Memory B cell (primary cell): ENCODE measurements around the gene SHISAL1.
"Not testable (repeated sequence)": the region's sequence is repeated elsewhere in the genome, so short reads cannot be mapped to it uniquely, and the experiment has no call there.

ENCODE experiments used
- ATAC-seq: fragments of 150-1000 bp; cut with Tn5 transposase; 2 replicates; pipeline ENCODE4 v1.10.0; 2021; ENCODE audit warnings: low read depth, mild to moderate bottlenecking, moderate library complexity
- DNase-seq, 2 donors: peaks; one replicate each; pipeline ENCODE4 v3.0.0; 2022; ENCODE audit warnings: low spot score in 2 of 2
- H3K27ac Mint-ChIP-seq: one replicate; pipeline ENCODE4 v1.8.0; 2022; ENCODE audit warnings: mild to moderate bottlenecking, moderate library complexity, mixed read lengths
- H3K27me3 Mint-ChIP-seq: one replicate; pipeline ENCODE4 v1.8.0; 2022; ENCODE audit warnings: mixed read lengths
- H3K36me3 Mint-ChIP-seq: one replicate; pipeline ENCODE4 v1.8.0; 2022; ENCODE audit warnings: mild to moderate bottlenecking, mixed read lengths
- H3K4me1 Mint-ChIP-seq: one replicate; pipeline ENCODE4 v1.8.0; 2022; ENCODE audit warnings: mixed read lengths
- H3K4me3 Mint-ChIP-seq: one replicate; pipeline ENCODE4 v1.8.0; 2022; ENCODE audit warnings: mild to moderate bottlenecking, moderate library complexity, mixed read lengths
- H3K9me3 Mint-ChIP-seq: one replicate; pipeline ENCODE4 v1.8.0; 2022; ENCODE audit warnings: mixed read lengths

Gene SHISAL1

DNA sequence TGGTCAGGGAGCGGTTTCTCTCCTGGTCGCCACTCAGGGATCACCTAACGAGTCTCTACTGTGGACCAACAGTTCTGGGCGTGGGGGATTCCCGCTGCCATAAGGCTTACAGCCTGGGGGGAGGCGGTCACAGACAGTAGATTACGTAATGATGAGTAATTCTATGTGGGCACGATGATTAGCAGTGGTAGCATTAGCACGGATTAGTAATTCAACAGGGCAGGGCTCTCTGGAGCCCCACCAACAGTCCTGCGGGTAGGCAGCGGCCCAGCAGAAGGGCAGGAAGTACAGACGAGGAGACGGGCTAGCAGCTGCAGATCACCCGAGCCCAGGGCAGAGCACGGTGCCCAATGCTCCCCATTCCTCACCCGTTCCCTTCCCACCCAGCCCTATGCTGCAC, 3.6 kb downstream of the SHISAL1 start:
- Mint-ChIP-seq H3K4me1 (peaks cover 8% of the 10 kb centered on the region), H3K36me3 (no peaks in the 10 kb centered on the region)
- no peak for ATAC-seq

GRCh38 chr22:44307509-44308169, 5.1 kb downstream of the SHISAL1 start:
- Mint-ChIP-seq H3K4me3 (no peak overlapping the region), H3K4me1 (peaks cover 8% of the 10 kb centered on the region), H3K9me3 (peaks cover 5% of the 10 kb centered on the region), H3K36me3 (no peaks in the 10 kb centered on the region), H3K27me3 (peaks cover 19% of the 10 kb centered on the region), H3K27ac (no peak overlapping the region)
- ATAC-seq (no peak), DNase-seq (no peak)

More for the DNA sequence above, 3.6 kb downstream of the SHISAL1 start:
- no peak overlapping the region for H3K27ac Mint-ChIP-seq
- H3K9me3 Mint-ChIP-seq: peaks cover 5% of the 10 kb centered on the region
- no peak for DNase-seq
- no peak overlapping the region for H3K4me3 Mint-ChIP-seq
- H3K27me3 Mint-ChIP-seq: peaks cover 19% of the 10 kb centered on the region

- Mint-ChIP-seq H3K4me1 (peaks cover 8% of the 10 kb centered on the region), H3K36me3 (no peaks in the 10 kb centered on the region), H3K9me3 (peaks cover 7% of the 10 kb centered on the region), H3K27ac (no peak overlapping the region), H3K4me3 (no peak overlapping the region), H3K27me3 (peaks cover 20% of the 10 kb centered on the region)
- ATAC-seq: no peak
- no peak for DNase-seq
Observed at GRCh38 chr22:44305888-44306287, 6.9 kb downstream of the SHISAL1 start.

DNA sequence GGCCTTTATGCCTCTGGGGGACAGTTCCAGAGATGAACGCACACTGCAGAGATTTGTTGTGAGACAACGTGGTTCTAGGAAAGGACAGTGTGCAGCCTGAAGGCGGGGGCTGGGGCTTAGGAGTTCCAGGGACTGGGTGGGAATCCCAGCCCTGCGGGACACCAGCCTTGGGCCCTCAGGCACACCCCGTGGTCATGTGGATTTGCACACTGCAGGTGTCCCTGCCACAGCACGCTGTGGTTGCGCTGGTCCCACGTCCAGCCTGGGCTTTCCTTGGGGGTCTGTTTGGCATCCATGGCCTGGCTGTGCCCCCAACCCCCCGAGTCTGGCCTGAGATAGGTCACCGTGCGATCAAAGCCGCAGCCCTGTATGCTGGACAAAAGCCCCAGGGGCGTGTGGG, 7.3 kb downstream of the SHISAL1 start:
- Mint-ChIP-seq H3K4me3 (no peak overlapping the region), H3K27me3 (peaks cover 20% of the 10 kb centered on the region), H3K27ac (no peak overlapping the region)

GRCh38 chr22:44304911-44305310, 7.8 kb downstream of the SHISAL1 start:
- peaks cover 9% of the 10 kb centered on the region for H3K4me1 Mint-ChIP-seq

More for the DNA sequence above, 7.3 kb downstream of the SHISAL1 start:
- Mint-ChIP-seq H3K9me3 (peaks cover 7% of the 10 kb centered on the region), H3K36me3 (no peaks in the 10 kb centered on the region), H3K4me1 (peaks cover 8% of the 10 kb centered on the region)
- ATAC-seq: no peak
- DNase-seq: no peak

GRCh38 chr22:44304354-44304753, 8.4 kb downstream of the SHISAL1 start:
- Mint-ChIP-seq H3K9me3 (peaks cover 7% of the 10 kb centered on the region), H3K36me3 (no peaks in the 10 kb centered on the region), H3K27ac (no peak overlapping the region), H3K27me3 (peaks cover 29% of the 10 kb centered on the region), H3K4me1 (peaks cover 14% of the 10 kb centered on the region), H3K4me3 (no peak overlapping the region)
- ATAC-seq (no peak), DNase-seq (no peak)

More at GRCh38 chr22:44304911-44305310, 7.8 kb downstream of the SHISAL1 start:
- no peaks in the 10 kb centered on the region for H3K36me3 Mint-ChIP-seq
- H3K27ac Mint-ChIP-seq: no peak overlapping the region
- H3K4me3 Mint-ChIP-seq: no peak overlapping the region
- DNase-seq (no peak), ATAC-seq (no peak)
- peaks cover 24% of the 10 kb centered on the region for H3K27me3 Mint-ChIP-seq
- H3K9me3 Mint-ChIP-seq: peaks cover 7% of the 10 kb centered on the region

- DNase-seq, H3K4me3 Mint-ChIP-seq, H3K36me3 Mint-ChIP-seq, H3K27ac Mint-ChIP-seq, ATAC-seq, H3K9me3 Mint-ChIP-seq: not testable (repeated sequence)
- peaks cover 27% of the 10 kb centered on the region for H3K27me3 Mint-ChIP-seq
- H3K4me1 Mint-ChIP-seq: peaks cover 14% of the 10 kb centered on the region
Observed at GRCh38 chr22:44302363-44302762, 10.4 kb downstream of the SHISAL1 start.

- Mint-ChIP-seq H3K4me1 (peaks cover 7% of the 10 kb centered on the region), H3K27me3 (peaks cover 20% of the 10 kb centered on the region)
Observed at GRCh38 chr22:44301039-44301438, 11.7 kb downstream of the SHISAL1 start.

DNA sequence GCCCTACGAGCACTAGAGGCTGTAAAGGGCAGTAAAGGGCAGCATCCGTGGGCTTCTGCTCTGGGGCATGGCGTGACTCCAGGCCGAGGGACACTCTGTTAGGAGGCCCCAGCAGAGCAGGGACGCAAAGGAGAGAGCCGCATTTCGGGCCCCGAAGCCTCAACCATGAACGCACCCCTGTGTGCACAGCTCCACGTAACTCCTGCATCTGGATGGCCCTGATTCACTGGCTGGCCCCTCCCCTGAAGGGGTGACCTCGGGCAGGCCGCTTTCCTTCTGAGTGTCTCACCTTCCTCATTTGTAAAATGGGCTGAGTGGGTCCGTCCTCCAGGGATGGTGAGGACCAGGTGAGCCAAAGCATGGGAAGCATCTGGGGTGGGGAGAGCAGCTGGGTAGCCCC, 13.6 kb downstream of the SHISAL1 start:
- peaks cover 6% of the 10 kb centered on the region for H3K4me1 Mint-ChIP-seq
- peaks cover 19% of the 10 kb centered on the region for H3K27me3 Mint-ChIP-seq
- H3K4me3 Mint-ChIP-seq: no peak overlapping the region
- H3K36me3 Mint-ChIP-seq: peaks cover under 1% of the 10 kb centered on the region
- no peak for DNase-seq
- no peak overlapping the region for H3K27ac Mint-ChIP-seq
- peaks cover 6% of the 10 kb centered on the region for H3K9me3 Mint-ChIP-seq
- no peak for ATAC-seq

More at GRCh38 chr22:44301039-44301438, 11.7 kb downstream of the SHISAL1 start:
- H3K27ac Mint-ChIP-seq: no peak overlapping the region
- H3K9me3 Mint-ChIP-seq: peaks cover 2% of the 10 kb centered on the region
- no peak overlapping the region for H3K4me3 Mint-ChIP-seq
- no peak for ATAC-seq
- no peaks in the 10 kb centered on the region for H3K36me3 Mint-ChIP-seq
- no peak for DNase-seq

DNA sequence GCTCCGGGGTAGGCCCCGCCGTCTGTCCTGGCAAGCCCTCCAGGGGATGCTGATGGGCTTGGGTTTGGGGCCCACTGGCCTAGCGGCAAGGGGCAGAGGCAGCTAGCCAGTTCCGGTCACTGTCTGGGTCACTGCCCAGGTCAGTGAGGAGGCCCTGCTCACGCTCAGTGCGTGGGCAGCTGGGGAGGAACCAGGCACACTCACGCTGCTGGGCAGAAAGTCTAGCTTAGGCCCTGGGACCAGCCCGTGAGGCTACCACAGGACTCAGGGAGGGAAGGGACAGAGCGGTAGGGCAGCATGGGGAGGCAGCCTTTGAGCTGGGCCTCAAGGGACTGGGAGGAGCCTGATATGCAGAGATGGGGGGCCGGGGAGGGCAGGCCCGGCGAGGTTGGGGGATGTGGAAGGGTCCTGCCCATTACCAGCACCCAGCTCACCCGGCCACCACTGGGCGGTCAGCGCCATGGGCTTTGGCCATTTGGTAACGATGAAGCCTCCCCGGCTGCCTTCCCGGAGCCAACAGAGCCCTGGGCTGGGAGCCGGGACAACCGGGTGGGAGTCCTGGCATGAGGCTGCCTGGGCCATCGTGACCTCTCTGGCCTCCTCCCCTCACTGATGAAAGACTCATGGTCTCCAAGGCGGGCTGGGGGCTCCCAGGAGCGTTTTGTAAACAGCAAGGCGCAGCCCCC, 14.2 kb downstream of the SHISAL1 start:
- DNase-seq: no peak
- H3K4me1 Mint-ChIP-seq: peaks cover 6% of the 10 kb centered on the region
- ATAC-seq: no peak

DNA sequence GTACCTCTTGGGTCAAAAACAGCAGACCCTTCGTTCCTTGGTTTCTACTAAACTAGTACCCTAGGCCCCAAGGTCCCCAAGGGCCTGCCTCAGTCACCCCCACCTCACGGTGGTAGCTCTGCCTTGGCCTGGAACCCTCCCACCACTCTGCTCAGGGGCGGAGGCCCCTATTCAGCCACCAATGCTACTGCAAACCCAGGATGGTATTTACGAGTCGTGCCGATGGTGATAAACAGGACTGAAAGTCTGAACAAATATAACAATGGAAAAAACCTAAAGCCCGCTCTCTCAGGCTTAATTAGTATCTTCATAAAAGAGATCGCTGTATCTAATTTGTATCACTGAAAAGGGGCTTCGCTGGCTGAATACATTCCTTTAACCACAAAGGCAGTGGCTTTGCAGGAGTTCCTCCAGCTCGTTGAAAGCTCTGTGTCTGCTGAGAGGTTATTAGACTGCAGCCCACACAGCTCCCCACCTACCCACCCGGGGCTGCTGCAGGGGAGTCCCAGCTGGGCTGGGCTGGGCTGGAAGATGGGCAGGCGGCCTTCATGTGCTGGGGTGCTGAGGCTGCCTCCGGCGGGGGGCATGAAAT, 15.2 kb downstream of the SHISAL1 start:
- ATAC-seq: no peak
- DNase-seq: no peak

More for the DNA sequence above, 14.2 kb downstream of the SHISAL1 start:
- peaks cover 10% of the 10 kb centered on the region for H3K9me3 Mint-ChIP-seq
- H3K4me3 Mint-ChIP-seq: no peak overlapping the region
- H3K27me3 Mint-ChIP-seq: peaks cover 21% of the 10 kb centered on the region
- H3K36me3 Mint-ChIP-seq: peaks cover 3% of the 10 kb centered on the region
- H3K27ac Mint-ChIP-seq: no peak overlapping the region

GRCh38 chr22:44295406-44295805, 17.3 kb downstream of the SHISAL1 start:
- DNase-seq: no peak
- no peak for ATAC-seq
- Mint-ChIP-seq H3K4me1 (peaks cover 6% of the 10 kb centered on the region), H3K9me3 (peaks cover 8% of the 10 kb centered on the region), H3K27ac (no peak overlapping the region), H3K36me3 (peaks cover 3% of the 10 kb centered on the region), H3K27me3 (peaks cover 12% of the 10 kb centered on the region), H3K4me3 (no peak overlapping the region)

More for the DNA sequence above, 15.2 kb downstream of the SHISAL1 start:
- H3K4me1 Mint-ChIP-seq: peaks cover 6% of the 10 kb centered on the region
- H3K27me3 Mint-ChIP-seq: peaks cover 23% of the 10 kb centered on the region
- H3K9me3 Mint-ChIP-seq: peaks cover 10% of the 10 kb centered on the region
- H3K36me3 Mint-ChIP-seq: peaks cover 3% of the 10 kb centered on the region
- H3K27ac Mint-ChIP-seq: no peak overlapping the region
- no peak overlapping the region for H3K4me3 Mint-ChIP-seq

- Mint-ChIP-seq H3K36me3 (peaks cover 3% of the 10 kb centered on the region), H3K27me3 (peaks cover 8% of the 10 kb centered on the region), H3K4me3 (no peak overlapping the region), H3K27ac (no peak overlapping the region), H3K9me3 (peaks cover 8% of the 10 kb centered on the region), H3K4me1 (no peaks in the 10 kb centered on the region)
- DNase-seq (no peak), ATAC-seq (no peak)
Observed at GRCh38 chr22:44293876-44294275, 18.9 kb downstream of the SHISAL1 start.

GRCh38 chr22:44293034-44293433, 19.7 kb downstream of the SHISAL1 start:
- H3K36me3 Mint-ChIP-seq: peaks cover 3% of the 10 kb centered on the region
- H3K4me1 Mint-ChIP-seq: no peaks in the 10 kb centered on the region
- H3K9me3 Mint-ChIP-seq: peaks cover 8% of the 10 kb centered on the region
- no peak for ATAC-seq
- H3K27ac Mint-ChIP-seq: no peak overlapping the region
- no peak overlapping the region for H3K4me3 Mint-ChIP-seq
- DNase-seq: no peak
- peaks cover 11% of the 10 kb centered on the region for H3K27me3 Mint-ChIP-seq
